GM04503 (cell line): Measurements from ENCODE around the gene WFS1.

Experiments used
- DNase-seq: peaks from one replicate; pipeline ENCODE4 v3.0.0-alpha.2; 2012; ENCODE audit warnings: low read depth

The WFS1 gene

GRCh38 chr4:6324999-6325787 is 55.5 kb downstream of the WFS1 start:
- DNase-seq: no peak

GRCh38 chr4:6325788-6326290 is 56.2 kb downstream of the WFS1 start:
- no peak for DNase-seq

- DNase-seq: no peak
These were observed 56.8 kb downstream of the WFS1 start for GRCh38 chr4:6326312-6327060.

GRCh38 chr4:6327220-6327917 is 57.7 kb downstream of the WFS1 start:
- DNase-seq: no peak

- no peak for DNase-seq
These were observed 58.9 kb downstream of the WFS1 start for GRCh38 chr4:6328526-6328925.

GRCh38 chr4:6329478-6330383 is 60.1 kb downstream of the WFS1 start:
- DNase-seq: no peak

- no peak for DNase-seq
These were observed 60.7 kb downstream of the WFS1 start for GRCh38 chr4:6330384-6330767.

- DNase-seq: no peak
These were observed 61.4 kb downstream of the WFS1 start for GRCh38 chr4:6331018-6331417.

- no peak for DNase-seq
These were observed 61.8 kb downstream of the WFS1 start for GRCh38 chr4:6331468-6331867.

- no peak for DNase-seq
These were observed 62.5 kb downstream of the WFS1 start for GRCh38 chr4:6332042-6332668.

- no peak for DNase-seq
These were observed 63.0 kb downstream of the WFS1 start for GRCh38 chr4:6332669-6333050.

GRCh38 chr4:6333301-6334202 is 63.9 kb downstream of the WFS1 start:
- DNase-seq: no peak

- no peak for DNase-seq
These were observed 64.7 kb downstream of the WFS1 start for GRCh38 chr4:6334203-6334887.

GRCh38 chr4:6335040-6335590 is 65.5 kb downstream of the WFS1 start:
- DNase-seq: no peak

- no peak for DNase-seq
These were observed 66.5 kb downstream of the WFS1 start for GRCh38 chr4:6336166-6336565.

- no peak for DNase-seq
These were observed 67.8 kb downstream of the WFS1 start for GRCh38 chr4:6337331-6337935.

GRCh38 chr4:6338175-6338950 is 68.7 kb downstream of the WFS1 start:
- DNase-seq: no peak
